Keratinocyte (primary cell): Measurements from ENCODE around the gene SRP14. TPM values are rescaled to one million over a fixed set of nuclear protein-coding genes. Genes with fewer than 3 reads are reported as not detected.

Source experiments
- DNase-seq: peaks from one replicate; pipeline ENCODE4 v3.0.0-alpha.2; 2011; ENCODE audit warnings: low read depth, missing footprints, low spot score
- FAIRE-seq: peaks from 2 replicates; lab custom pipeline; 2011; peaks lifted over from hg19 to GRCh38; lab: Jason Lieb, UNC
- H2AFZ ChIP-seq: 2 replicates; pipeline ENCODE4 v1.6.0; 2012; ENCODE audit warnings: low read length, control low read depth, inconsistent platforms; ENCODE audit not compliant: control insufficient read depth
- H3K27ac ChIP-seq: 2 replicates; pipeline ENCODE4 v1.5.1; 2011; ENCODE audit warnings: low read length; ENCODE audit not compliant: control insufficient read depth, insufficient read depth
- H3K27me3 ChIP-seq: 3 replicates; pipeline ENCODE4 v1.6.0; 2011; ENCODE audit warnings: low read length; ENCODE audit not compliant: control insufficient read depth, insufficient read depth; ENCODE audit errors: extremely low read depth
- H3K36me3 ChIP-seq, 2 experiments: 2 replicates in 1 of 2; 3 replicates in 1 of 2; pipeline ENCODE4 v1.5.1; 2011; ENCODE audit warnings: low read length in 2 of 2, mild to moderate bottlenecking in 1 of 2; ENCODE audit not compliant: control insufficient read depth in 2 of 2, insufficient read depth in 2 of 2; ENCODE audit errors: extremely low read depth in 1 of 2
- H3K4me1 ChIP-seq: 3 replicates; pipeline ENCODE4 v1.5.1; 2011; ENCODE audit warnings: low read length; ENCODE audit not compliant: control insufficient read depth, insufficient read depth; ENCODE audit errors: extremely low read depth
- H3K4me2 ChIP-seq: 3 replicates; pipeline ENCODE4 v1.6.0; 2011; ENCODE audit warnings: low read depth, low read length; ENCODE audit not compliant: control insufficient read depth, insufficient read depth; ENCODE audit errors: extremely low read depth
- H3K4me3 ChIP-seq, 3 experiments: fragments of 200-600 bp in 1 of 3; sonication (generic) in 1 of 3; 2 replicates in 2 of 3; 3 replicates in 1 of 3; pipeline ENCODE4 v1.5.1; 2011 to 2016; ENCODE audit warnings: low read length in 3 of 3, mild to moderate bottlenecking in 3 of 3, control low read depth in 2 of 3, inconsistent platforms in 1 of 3, low read depth in 1 of 3, mixed read lengths in 1 of 3, mixed run types in 1 of 3, moderate library complexity in 1 of 3; ENCODE audit not compliant: control insufficient read depth in 2 of 3, insufficient read depth in 2 of 3; ENCODE audit errors: extremely low read depth in 1 of 3
- H3K79me2 ChIP-seq: 2 replicates; pipeline ENCODE4 v1.6.0; 2012; ENCODE audit warnings: low read length; ENCODE audit not compliant: control insufficient read depth, insufficient read depth
- H3K9ac ChIP-seq: 3 replicates; pipeline ENCODE4 v1.6.0; 2011; ENCODE audit warnings: low read length; ENCODE audit not compliant: control insufficient read depth, insufficient read depth; ENCODE audit errors: extremely low read depth
- H3K9me1 ChIP-seq: 3 replicates; pipeline ENCODE4 v1.6.0; 2011; ENCODE audit warnings: low read length; ENCODE audit not compliant: control insufficient read depth, insufficient read depth; ENCODE audit errors: extremely low read depth
- H3K9me3 ChIP-seq: 2 replicates; pipeline ENCODE4 v1.5.1; 2012; ENCODE audit warnings: low read depth, low read length; ENCODE audit not compliant: control insufficient read depth
- H4K20me1 ChIP-seq: 3 replicates; pipeline ENCODE4 v1.6.0; 2011; ENCODE audit warnings: low read length; ENCODE audit not compliant: control insufficient read depth, insufficient read depth; ENCODE audit errors: extremely low read depth
- CTCF ChIP-seq, 3 experiments: IDR thresholded peaks in 1 of 3; conservative IDR thresholded peaks in 1 of 3; optimal IDR thresholded peaks in 1 of 3; 2 replicates in 2 of 3; 3 replicates in 1 of 3; pipeline versions ENCODE3 to v1.5.1; 2011; ENCODE audit warnings: low read length in 3 of 3, mild to moderate bottlenecking in 3 of 3, moderate library complexity in 2 of 3, control low read depth in 1 of 3, inconsistent platforms in 1 of 3; ENCODE audit not compliant: insufficient read depth in 2 of 3; ENCODE audit errors: extremely low read depth in 1 of 3
- EZH2 ChIP-seq: IDR thresholded peaks from one replicate; pipeline ENCODE4 v1.6.1; 2012; ENCODE audit warnings: inconsistent platforms, mild to moderate bottlenecking, low read length, moderate library complexity
- dilution Hi-C: fragments of 300-500 bp; cut with MboI; formaldehyde crosslinking; loops from one replicate; pipeline ENCODE4 v1.7.0; 2020; ENCODE audit warnings: low sequenced_read_pairs; ENCODE audit not compliant: extremely low pct_ligation_motif_present
- polyA plus RNA-seq, 5 experiments: library from polyadenylated mRNA; depleted of rRNA in 3 of 5; stranded (reverse) in 3 of 5; stranded (forward) in 1 of 5; unstranded in 1 of 5; fragments of >200 nt; gene quantifications; 1 replicate in 1 of 5; 2 replicates in 3 of 5; 3 replicates in 1 of 5; pipeline versions ENCODE4 v1.2.1 to v1.2.3, GENCODE V29; 2011 to 2012; ENCODE audit warnings: missing spikeins in 2 of 5, low read depth in 1 of 5, low replicate concordance in 1 of 5

SRP14 gene
- polyA plus RNA-seq, 1 donor (not counting 4 experiments of a cell fraction or from before 2014, with no cell fraction given), result 407 TPM

- Histone ChIP-seq H3K4me1 (peaks cover 9% of the 10 kb centered on the region), H3K9me1 (no peaks in the 10 kb centered on the region), H3K27ac (no peak overlapping the region), H2AFZ (no peak overlapping the region), H3K4me2 (no peak overlapping the region), H3K9me3 (no peaks in the 10 kb centered on the region), H3K4me3 (no peak overlapping the region), H3K9ac (no peak overlapping the region), H3K36me3 (peaks cover 20 to 38% of the 10 kb centered on the region in 2 experiments), H4K20me1 (no peaks in the 10 kb centered on the region), H3K27me3 (no peaks in the 10 kb centered on the region), H3K79me2 (peaks cover 18% of the 10 kb centered on the region)
- no peak for FAIRE-seq
- dilution Hi-C loops, result no loop called here
- DNase-seq, result no peak
- no peak for TF ChIP-seq CTCF (optimal IDR thresholded peaks at IDR 0.05 in 1 of 3, IDR thresholded peaks at IDR 0.05 in 1 of 3, conservative IDR thresholded peaks at IDR 0.05 in 1 of 3; ENCODE audit: extremely low read depth in 1 of 3, insufficient read depth in 2 of 3, low read length in 3 of 3)
- no peak for TF ChIP-seq EZH2
Observed at GRCh38 chr15:40034186-40034946, 4.6 kb downstream of the SRP14 start.

GRCh38 chr15:40032125-40032839, 6.7 kb downstream of the SRP14 start:
- peaks cover under 1% of the 10 kb centered on the region for H3K4me1 ChIP-seq
- peaks cover 23 to 38% of the 10 kb centered on the region in 2 experiments for H3K36me3 ChIP-seq
- no peaks in the 10 kb centered on the region for H3K9me3 ChIP-seq
- no peaks in the 10 kb centered on the region for H4K20me1 ChIP-seq
- no peak for FAIRE-seq
- H3K27ac ChIP-seq, result no peak overlapping the region
- H3K79me2 ChIP-seq, result no peaks in the 10 kb centered on the region
- H3K9ac ChIP-seq, result no peak overlapping the region
- dilution Hi-C loops, result no loop called here
- no peak overlapping the region for H2AFZ ChIP-seq
- H3K9me1 ChIP-seq, result no peaks in the 10 kb centered on the region
- H3K4me3 ChIP-seq, result no peak overlapping the region
- H3K27me3 ChIP-seq, result no peaks in the 10 kb centered on the region
- no peak overlapping the region for H3K4me2 ChIP-seq
- no peak for DNase-seq
- TF ChIP-seq EZH2 (no peak), CTCF (optimal IDR thresholded peaks at IDR 0.05 in 1 of 3, IDR thresholded peaks at IDR 0.05 in 1 of 3, conservative IDR thresholded peaks at IDR 0.05 in 1 of 3; ENCODE audit: extremely low read depth in 1 of 3, insufficient read depth in 2 of 3, low read length in 3 of 3) (no peak)
